Muscle of leg (tissue), 11 donors: ENCODE measurements around the gene TCF15. TPM values are rescaled to one million over a fixed set of nuclear protein-coding genes. Genes with fewer than 3 reads are reported as not detected.

Experiments used
- DNase-seq: peaks from one replicate; pipeline ENCODE4 v3.0.0; 2013
- H3K27ac ChIP-seq: one replicate; pipeline ENCODE4 v1.5.1; 2013; ENCODE audit warnings: mild to moderate bottlenecking, low read length, control low read depth
- H3K27me3 ChIP-seq: one replicate; pipeline ENCODE4 v1.6.1; 2013; ENCODE audit warnings: low read length; ENCODE audit not compliant: control insufficient read depth, insufficient read depth
- H3K36me3 ChIP-seq: one replicate; pipeline ENCODE4 v1.6.1; 2013; ENCODE audit warnings: low read length; ENCODE audit not compliant: control insufficient read depth, insufficient read depth
- H3K4me1 ChIP-seq: one replicate; pipeline ENCODE4 v1.6.1; 2013; ENCODE audit warnings: low read length; ENCODE audit not compliant: control insufficient read depth, insufficient read depth
- H3K4me3 ChIP-seq: one replicate; pipeline ENCODE4 v1.5.1; 2013; ENCODE audit warnings: low read length, control low read depth
- H3K9me3 ChIP-seq: replicated peaks from 2 replicates; pipeline ENCODE4 v1.6.1; 2013; ENCODE audit warnings: low read depth, low read length; ENCODE audit not compliant: control insufficient read depth
- WGBS: methylation state at CpG from one replicate; pipeline ENCODE4 v1.1.5; 2013; ENCODE audit warnings: missing lambda C conversion rate; ENCODE audit not compliant: insufficient coverage; 5-methylcytosine and 5-hydroxymethylcytosine counted together
- polyA plus RNA-seq, 8 donors: library from polyadenylated mRNA; unstranded; fragments of 120-200 nt; gene quantifications; one replicate each; pipeline versions ENCODE4 v1.2.1 to v1.2.3, GENCODE V29; 2013; ENCODE audit warnings: inconsistent platforms in 1 of 8, low replicate concordance in 1 of 8; ENCODE audit not compliant: insufficient read length in 8 of 8, insufficient read depth in 1 of 8
- total RNA-seq: library from RNA; stranded (reverse); fragments of 120-200 nt; gene quantifications from one replicate; pipeline ENCODE4 v1.2.4, GENCODE V29; 2013

The TCF15 gene
- total and polyA plus RNA-seq, 9 donors = 3.5 to 7.9 (median 5.4) TPM

GRCh38 chr20:571754-572441, 38.2 kb downstream of the TCF15 start:
- Histone ChIP-seq H3K27ac (peak overlapping the region; percentile 88), H3K27me3 (peaks cover 4% of the 10 kb centered on the region), H3K36me3 (no peaks in the 10 kb centered on the region), H3K9me3 (no peaks in the 10 kb centered on the region), H3K4me3 (peak overlapping the region; percentile 11), H3K4me1 (peaks cover 60% of the 10 kb centered on the region)
- DNase-seq = peak; percentile 89
- 6% methylated on average over 14 of the region's 24 CpGs for WGBS

DNA sequence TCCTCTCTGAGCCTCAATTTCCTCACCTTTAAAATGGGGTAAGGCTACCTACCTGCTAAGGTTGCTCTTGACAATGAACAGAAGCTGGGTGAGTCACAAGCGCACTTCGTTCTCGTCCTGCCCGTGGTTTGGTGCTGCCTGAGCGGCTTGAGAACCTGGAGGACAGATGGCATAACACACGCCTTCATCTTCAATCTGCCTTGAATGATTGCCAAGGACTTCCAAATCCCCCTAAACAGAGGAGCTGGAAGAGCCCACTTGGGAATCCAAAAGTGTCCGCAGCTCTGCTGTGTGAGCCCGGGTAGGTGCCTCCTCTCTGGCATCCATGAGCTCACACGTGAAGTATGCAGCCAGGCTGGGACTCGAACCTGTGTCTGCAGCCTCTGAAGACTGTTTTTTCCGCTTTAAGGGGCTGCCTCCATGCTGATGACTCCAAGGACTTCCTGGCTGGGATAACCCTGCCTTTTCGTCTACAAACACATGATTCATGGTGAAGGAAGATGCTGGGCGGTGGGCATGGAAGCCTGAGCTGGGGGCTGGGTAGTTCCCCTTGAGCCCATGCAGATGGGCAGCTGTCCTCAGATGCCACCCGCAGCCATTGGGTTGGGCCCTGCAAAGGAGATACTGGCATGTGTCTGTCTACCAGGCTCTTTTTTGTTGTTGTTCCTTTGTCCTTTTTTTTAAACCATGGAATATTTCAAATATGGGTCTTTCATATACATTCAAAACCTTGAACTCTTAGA, 41.3 kb downstream of the TCF15 start:
- Histone ChIP-seq H3K27ac (peak overlapping the region; percentile 94), H3K4me1 (peaks cover 48% of the 10 kb centered on the region), H3K36me3 (no peaks in the 10 kb centered on the region), H3K4me3 (no peak overlapping the region), H3K9me3 (no peaks in the 10 kb centered on the region), H3K27me3 (peaks cover 4% of the 10 kb centered on the region)
- 47% methylated on average over 11 of the region's 14 CpGs for WGBS
- peak; percentile 51 for DNase-seq

DNA sequence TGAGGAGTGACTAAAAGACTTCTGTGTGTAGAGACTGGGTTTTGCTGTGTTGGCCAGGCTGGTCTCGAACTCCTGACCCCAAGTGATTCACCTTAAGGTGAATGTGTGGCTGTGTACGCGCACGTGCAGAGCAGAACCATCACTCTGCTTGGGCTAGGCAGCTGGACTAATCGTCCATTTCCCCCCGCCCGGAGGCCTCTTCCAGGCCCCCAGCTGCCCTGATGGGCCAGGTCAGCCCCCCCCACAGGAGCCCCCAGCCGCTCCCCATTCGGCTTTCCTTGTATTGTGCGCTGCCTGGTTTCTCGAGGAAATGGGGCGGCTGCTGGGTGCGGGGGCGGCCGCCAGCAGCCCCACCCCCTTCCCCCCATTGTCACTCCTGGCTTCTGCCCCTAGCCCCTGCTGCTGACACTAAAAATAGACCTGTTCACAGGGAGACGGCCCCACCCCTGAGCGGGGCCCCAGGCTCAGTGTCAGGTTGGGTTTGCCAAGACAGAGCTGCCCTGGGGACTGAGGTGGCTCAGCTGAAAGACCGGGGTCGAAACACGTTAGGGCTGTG, 41.9 kb downstream of the TCF15 start:
- peaks cover 41% of the 10 kb centered on the region for H3K4me1 ChIP-seq
- H3K27ac ChIP-seq = peak overlapping the region; percentile 94
- no peak overlapping the region for H3K4me3 ChIP-seq
- DNase-seq = peak; percentile 63
- 15% methylated on average over 13 of the region's 20 CpGs for WGBS
- no peaks in the 10 kb centered on the region for H3K36me3 ChIP-seq
- H3K27me3 ChIP-seq = peaks cover 4% of the 10 kb centered on the region
- H3K9me3 ChIP-seq = no peaks in the 10 kb centered on the region

- WGBS = 93% methylated on average over 2 of the region's 3 CpGs
- Histone ChIP-seq H3K36me3 (no peaks in the 10 kb centered on the region), H3K27ac (no peak overlapping the region), H3K4me3 (no peak overlapping the region), H3K4me1 (peaks cover 30% of the 10 kb centered on the region), H3K9me3 (no peaks in the 10 kb centered on the region), H3K27me3 (peaks cover 11% of the 10 kb centered on the region)
- no peak for DNase-seq
These were observed 45.9 kb downstream of the TCF15 start for GRCh38 chr20:564192-564591.

DNA sequence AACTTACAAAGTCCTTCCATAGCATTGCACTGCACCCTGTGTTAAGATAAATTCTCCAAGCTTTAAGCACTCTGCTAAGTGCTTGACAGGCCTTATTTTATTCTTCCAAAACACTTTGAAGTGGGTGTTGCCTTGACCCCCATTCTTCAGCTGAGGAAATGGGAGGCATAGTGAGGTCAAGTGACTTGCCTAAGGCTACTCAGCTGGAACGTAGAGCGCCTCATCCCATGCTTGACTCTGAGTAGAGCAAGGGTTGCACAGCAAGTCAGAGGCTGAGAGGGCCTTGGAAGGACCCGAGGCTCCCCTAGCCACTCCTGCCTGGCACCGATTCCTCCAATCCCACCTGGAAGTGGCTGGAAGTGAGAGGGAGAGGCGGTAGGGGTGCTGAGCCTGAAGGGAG, 46.9 kb downstream of the TCF15 start:
- Histone ChIP-seq H3K36me3 (no peaks in the 10 kb centered on the region), H3K27ac (no peak overlapping the region), H3K4me1 (peaks cover 21% of the 10 kb centered on the region), H3K27me3 (peaks cover 11% of the 10 kb centered on the region), H3K9me3 (no peaks in the 10 kb centered on the region), H3K4me3 (no peak overlapping the region)
- no CpG with 5 or more reads among the region's 5 CpGs for WGBS
- DNase-seq = no peak

GRCh38 chr20:562232-562897, 47.7 kb downstream of the TCF15 start:
- 81% methylated on average over 4 of the region's 5 CpGs for WGBS
- Histone ChIP-seq H3K36me3 (no peaks in the 10 kb centered on the region), H3K9me3 (no peaks in the 10 kb centered on the region), H3K27ac (no peak overlapping the region), H3K4me1 (peaks cover 12% of the 10 kb centered on the region), H3K4me3 (no peak overlapping the region), H3K27me3 (peaks cover 11% of the 10 kb centered on the region)
- DNase-seq = no peak

DNA sequence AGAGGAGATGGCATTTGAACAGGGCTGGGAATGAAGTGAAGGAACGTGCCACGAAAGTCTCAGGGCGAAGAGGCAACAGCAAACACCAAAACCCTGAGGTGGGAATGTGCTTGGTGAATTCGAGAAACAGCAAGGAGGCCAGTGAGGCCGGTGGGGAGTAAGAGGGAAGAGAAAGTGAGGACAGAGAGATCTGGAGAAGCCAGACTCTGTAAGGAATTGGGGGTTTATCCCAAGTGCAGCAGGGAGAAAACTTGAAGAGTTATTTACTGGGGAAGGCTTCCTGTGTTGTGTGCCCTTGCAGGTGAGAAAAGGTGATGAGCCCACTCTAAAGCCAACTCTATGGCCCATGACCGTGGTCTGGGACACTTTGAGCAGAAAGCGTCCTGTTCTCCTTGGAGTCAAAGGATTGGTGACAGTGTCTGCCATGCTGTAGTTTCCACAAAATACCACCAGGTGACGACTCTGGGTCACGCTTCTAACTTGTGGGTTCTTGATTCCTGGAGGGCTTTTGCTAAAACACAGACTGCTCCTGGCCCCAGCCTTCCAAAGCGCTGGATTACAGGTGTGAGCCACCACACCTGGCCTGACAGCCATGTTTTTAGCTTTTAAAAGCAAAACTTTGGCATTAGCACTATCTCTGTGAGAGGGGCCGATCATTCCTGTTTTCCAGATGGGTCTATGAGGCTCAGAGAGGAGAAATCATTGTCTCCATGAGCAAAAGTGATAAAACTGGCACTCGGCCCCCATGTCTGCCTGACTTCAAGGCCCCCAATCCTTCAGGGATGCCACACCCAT, 48.5 kb downstream of the TCF15 start:
- WGBS = 31% methylated on average over 10 of the region's 12 CpGs
- peak; percentile 85 for DNase-seq
- Histone ChIP-seq H3K36me3 (no peaks in the 10 kb centered on the region), H3K9me3 (no peaks in the 10 kb centered on the region), H3K27me3 (peaks cover 11% of the 10 kb centered on the region), H3K4me1 (peaks cover 11% of the 10 kb centered on the region), H3K27ac (no peak overlapping the region), H3K4me3 (no peak overlapping the region)

- Histone ChIP-seq H3K4me3 (no peak overlapping the region), H3K9me3 (no peaks in the 10 kb centered on the region), H3K27ac (no peak overlapping the region), H3K4me1 (peaks cover 11% of the 10 kb centered on the region), H3K36me3 (no peaks in the 10 kb centered on the region), H3K27me3 (peaks cover 11% of the 10 kb centered on the region)
- DNase-seq = no peak
- 40% methylated on average over 1 of the region's 2 CpGs for WGBS
These were observed 49.4 kb downstream of the TCF15 start for GRCh38 chr20:560680-561079.

- 100% methylated on average over 1 of the region's 3 CpGs for WGBS
- peaks cover 11% of the 10 kb centered on the region for H3K27me3 ChIP-seq
These were observed 52.0 kb downstream of the TCF15 start for GRCh38 chr20:558117-558516.

More at GRCh38 chr20:558117-558516, 52.0 kb downstream of the TCF15 start:
- Histone ChIP-seq H3K36me3 (no peaks in the 10 kb centered on the region), H3K4me3 (no peak overlapping the region), H3K27ac (no peak overlapping the region), H3K4me1 (peaks cover 11% of the 10 kb centered on the region), H3K9me3 (no peaks in the 10 kb centered on the region)
- DNase-seq = no peak
